Natural killer cell treated with Interleukin-12 subunit alpha and Interleukin-12 subunit beta and Interleukin-15 and Interleukin-18, amount 100 ng/mL, for 72 hours (primary cell): Measurements from ENCODE around the gene CELF4. TPM values are rescaled to one million over a fixed set of nuclear protein-coding genes. Genes with fewer than 3 reads are reported as not detected.

Experiments used
- ATAC-seq, 2 donors: fragments of 150-1000 bp; cut with Tn5 transposase in 1 of 2; sonication (Bioruptor Pico), chemical (Tn5 transposase) in 1 of 2; 2 replicates each; pipeline ENCODE4 v1.10.0; 2021
- DNase-seq: peaks from one replicate; pipeline ENCODE4 v3.0.0; 2022; ENCODE audit warnings: low spot score
- H3K27ac Mint-ChIP-seq, 2 donors: 1 replicate in 1 of 2; 2 replicates in 1 of 2; pipeline ENCODE4 v1.8.0; 2022; ENCODE audit warnings: mixed read lengths in 2 of 2, mild to moderate bottlenecking in 1 of 2, moderate library complexity in 1 of 2
- H3K27me3 Mint-ChIP-seq, 2 donors: 1 replicate in 1 of 2; 2 replicates in 1 of 2; pipeline ENCODE4 v1.8.0; 2022; ENCODE audit warnings: mixed read lengths in 2 of 2
- H3K36me3 Mint-ChIP-seq: one replicate; pipeline ENCODE4 v1.8.0; 2022; ENCODE audit warnings: mixed read lengths
- H3K4me1 Mint-ChIP-seq, 2 donors: 1 replicate in 1 of 2; 2 replicates in 1 of 2; pipeline ENCODE4 v1.8.0; 2022; ENCODE audit warnings: low read depth in 2 of 2, mixed read lengths in 2 of 2, mild to moderate bottlenecking in 1 of 2
- H3K4me3 Mint-ChIP-seq: one replicate; pipeline ENCODE4 v1.8.0; 2022; ENCODE audit warnings: mixed read lengths
- H3K9me3 Mint-ChIP-seq: 2 replicates; pipeline ENCODE4 v1.8.0; 2022; ENCODE audit warnings: mixed read lengths
- total RNA-seq, 2 donors: library from RNA; stranded (reverse); gene quantifications; one replicate each; pipeline ENCODE4 v1.2.3, GENCODE V29; 2022

Gene CELF4
- total RNA-seq, 2 donors from 2014 or later, result not detected

GRCh38 chr18:37309861-37310260 is 255.7 kb downstream of the CELF4 start:
- no peak for ATAC-seq
- no peaks in the 10 kb centered on the region for H3K27me3 Mint-ChIP-seq
- no peaks in the 10 kb centered on the region for H3K36me3 Mint-ChIP-seq
- H3K4me3 Mint-ChIP-seq, result no peak overlapping the region
- DNase-seq, result no peak
- no peak overlapping the region for H3K27ac Mint-ChIP-seq
- H3K9me3 Mint-ChIP-seq, result no peaks in the 10 kb centered on the region
- H3K4me1 Mint-ChIP-seq, result no peaks in the 10 kb centered on the region

- H3K9me3 Mint-ChIP-seq, result no peaks in the 10 kb centered on the region
- no peak overlapping the region for H3K4me3 Mint-ChIP-seq
- ATAC-seq, result no peak
- DNase-seq, result no peak
- no peaks in the 10 kb centered on the region for H3K4me1 Mint-ChIP-seq
- H3K36me3 Mint-ChIP-seq, result no peaks in the 10 kb centered on the region
- H3K27ac Mint-ChIP-seq, result no peak overlapping the region
- no peaks in the 10 kb centered on the region for H3K27me3 Mint-ChIP-seq
Measured at GRCh38 chr18:37309059-37309458, 256.5 kb downstream of the CELF4 start.

- H3K4me3 Mint-ChIP-seq, result no peak overlapping the region
- no peaks in the 10 kb centered on the region for H3K36me3 Mint-ChIP-seq
- DNase-seq (no peak), ATAC-seq (no peak)
- H3K27me3 Mint-ChIP-seq, result no peaks in the 10 kb centered on the region
- no peak overlapping the region for H3K27ac Mint-ChIP-seq
- H3K4me1 Mint-ChIP-seq, result no peaks in the 10 kb centered on the region
- H3K9me3 Mint-ChIP-seq, result no peaks in the 10 kb centered on the region
Measured at GRCh38 chr18:37307181-37307580, 258.4 kb downstream of the CELF4 start.

GRCh38 chr18:37306432-37306831 is 259.2 kb downstream of the CELF4 start:
- no peaks in the 10 kb centered on the region for H3K4me1 Mint-ChIP-seq
- no peaks in the 10 kb centered on the region for H3K36me3 Mint-ChIP-seq
- H3K4me3 Mint-ChIP-seq, result no peak overlapping the region
- H3K27ac Mint-ChIP-seq, result no peak overlapping the region
- DNase-seq, result no peak
- no peaks in the 10 kb centered on the region for H3K9me3 Mint-ChIP-seq
- no peaks in the 10 kb centered on the region for H3K27me3 Mint-ChIP-seq
- no peak for ATAC-seq

GRCh38 chr18:37305066-37305465 is 260.5 kb downstream of the CELF4 start:
- Mint-ChIP-seq H3K27me3 (no peaks in the 10 kb centered on the region), H3K4me1 (no peaks in the 10 kb centered on the region), H3K9me3 (no peaks in the 10 kb centered on the region), H3K4me3 (no peak overlapping the region), H3K36me3 (no peaks in the 10 kb centered on the region), H3K27ac (no peak overlapping the region)
- DNase-seq (no peak), ATAC-seq (no peak)

GRCh38 chr18:37304012-37304680 is 261.5 kb downstream of the CELF4 start:
- no peaks in the 10 kb centered on the region for H3K27me3 Mint-ChIP-seq
- H3K9me3 Mint-ChIP-seq, result no peaks in the 10 kb centered on the region
- H3K4me3 Mint-ChIP-seq, result no peak overlapping the region
- no peak overlapping the region for H3K27ac Mint-ChIP-seq
- no peaks in the 10 kb centered on the region for H3K4me1 Mint-ChIP-seq
- DNase-seq (no peak), ATAC-seq (no peak)
- H3K36me3 Mint-ChIP-seq, result no peaks in the 10 kb centered on the region

GRCh38 chr18:37303009-37303408 is 262.6 kb downstream of the CELF4 start:
- no peaks in the 10 kb centered on the region for H3K4me1 Mint-ChIP-seq
- no peaks in the 10 kb centered on the region for H3K9me3 Mint-ChIP-seq
- H3K4me3 Mint-ChIP-seq, result no peak overlapping the region
- ATAC-seq (no peak), DNase-seq (no peak)
- no peak overlapping the region for H3K27ac Mint-ChIP-seq
- H3K36me3 Mint-ChIP-seq, result no peaks in the 10 kb centered on the region
- no peaks in the 10 kb centered on the region for H3K27me3 Mint-ChIP-seq

GRCh38 chr18:37302519-37302918 is 263.1 kb downstream of the CELF4 start:
- ATAC-seq (no peak), DNase-seq (no peak)
- no peak overlapping the region for H3K27ac Mint-ChIP-seq
- H3K4me1 Mint-ChIP-seq, result no peaks in the 10 kb centered on the region
- H3K9me3 Mint-ChIP-seq, result no peaks in the 10 kb centered on the region
- no peaks in the 10 kb centered on the region for H3K27me3 Mint-ChIP-seq
- H3K36me3 Mint-ChIP-seq, result no peaks in the 10 kb centered on the region
- H3K4me3 Mint-ChIP-seq, result no peak overlapping the region

GRCh38 chr18:37299471-37300304 is 265.9 kb downstream of the CELF4 start:
- Mint-ChIP-seq H3K27me3 (no peaks in the 10 kb centered on the region), H3K9me3 (no peaks in the 10 kb centered on the region), H3K36me3 (no peaks in the 10 kb centered on the region), H3K27ac (no peak overlapping the region), H3K4me3 (no peak overlapping the region), H3K4me1 (no peaks in the 10 kb centered on the region)
- DNase-seq (no peak), ATAC-seq (no peak)

- Mint-ChIP-seq H3K4me3 (no peak overlapping the region), H3K27me3 (no peaks in the 10 kb centered on the region), H3K4me1 (no peaks in the 10 kb centered on the region), H3K36me3 (no peaks in the 10 kb centered on the region), H3K9me3 (no peaks in the 10 kb centered on the region), H3K27ac (no peak overlapping the region)
- DNase-seq, result no peak
- ATAC-seq, result no peak
Measured at GRCh38 chr18:37298816-37299215, 266.8 kb downstream of the CELF4 start.

GRCh38 chr18:37297106-37297505 is 268.5 kb downstream of the CELF4 start:
- H3K4me3 Mint-ChIP-seq, result no peak overlapping the region
- H3K27me3 Mint-ChIP-seq, result peaks cover 0 to 3% of the 10 kb centered on the region in 2 donors
- H3K36me3 Mint-ChIP-seq, result no peaks in the 10 kb centered on the region
- ATAC-seq (no peak), DNase-seq (no peak)
- no peak overlapping the region for H3K27ac Mint-ChIP-seq
- no peaks in the 10 kb centered on the region for H3K4me1 Mint-ChIP-seq
- no peaks in the 10 kb centered on the region for H3K9me3 Mint-ChIP-seq

- DNase-seq, result no peak
- no peaks in the 10 kb centered on the region for H3K9me3 Mint-ChIP-seq
- peaks cover 0 to 3% of the 10 kb centered on the region in 2 donors for H3K27me3 Mint-ChIP-seq
- ATAC-seq, result no peak
- H3K4me3 Mint-ChIP-seq, result no peak overlapping the region
- H3K4me1 Mint-ChIP-seq, result no peaks in the 10 kb centered on the region
- no peak overlapping the region for H3K27ac Mint-ChIP-seq
- no peaks in the 10 kb centered on the region for H3K36me3 Mint-ChIP-seq
Measured at GRCh38 chr18:37294951-37295350, 270.6 kb downstream of the CELF4 start.

GRCh38 chr18:37293359-37293758 is 272.2 kb downstream of the CELF4 start:
- Mint-ChIP-seq H3K27me3 (peaks cover 0 to 3% of the 10 kb centered on the region in 2 donors), H3K9me3 (no peaks in the 10 kb centered on the region), H3K4me3 (no peak overlapping the region), H3K36me3 (no peaks in the 10 kb centered on the region), H3K27ac (no peak overlapping the region), H3K4me1 (no peaks in the 10 kb centered on the region)
- no peak for DNase-seq
- ATAC-seq, result no peak

- ATAC-seq, result no peak
- no peaks in the 10 kb centered on the region for H3K36me3 Mint-ChIP-seq
- H3K27ac Mint-ChIP-seq, result no peak overlapping the region
- no peaks in the 10 kb centered on the region for H3K9me3 Mint-ChIP-seq
- no peak for DNase-seq
- peaks cover 0 to 3% of the 10 kb centered on the region in 2 donors for H3K27me3 Mint-ChIP-seq
- no peaks in the 10 kb centered on the region for H3K4me1 Mint-ChIP-seq
- no peak overlapping the region for H3K4me3 Mint-ChIP-seq
Measured at GRCh38 chr18:37289423-37289822, 276.2 kb downstream of the CELF4 start.
